Measurements from ENCODE around the gene EIF2S2.

GRCh38 chr20:34049389-34049788 is 62.7 kb downstream of the EIF2S2 start:
- TF ChIP-seq, protein P1, sequence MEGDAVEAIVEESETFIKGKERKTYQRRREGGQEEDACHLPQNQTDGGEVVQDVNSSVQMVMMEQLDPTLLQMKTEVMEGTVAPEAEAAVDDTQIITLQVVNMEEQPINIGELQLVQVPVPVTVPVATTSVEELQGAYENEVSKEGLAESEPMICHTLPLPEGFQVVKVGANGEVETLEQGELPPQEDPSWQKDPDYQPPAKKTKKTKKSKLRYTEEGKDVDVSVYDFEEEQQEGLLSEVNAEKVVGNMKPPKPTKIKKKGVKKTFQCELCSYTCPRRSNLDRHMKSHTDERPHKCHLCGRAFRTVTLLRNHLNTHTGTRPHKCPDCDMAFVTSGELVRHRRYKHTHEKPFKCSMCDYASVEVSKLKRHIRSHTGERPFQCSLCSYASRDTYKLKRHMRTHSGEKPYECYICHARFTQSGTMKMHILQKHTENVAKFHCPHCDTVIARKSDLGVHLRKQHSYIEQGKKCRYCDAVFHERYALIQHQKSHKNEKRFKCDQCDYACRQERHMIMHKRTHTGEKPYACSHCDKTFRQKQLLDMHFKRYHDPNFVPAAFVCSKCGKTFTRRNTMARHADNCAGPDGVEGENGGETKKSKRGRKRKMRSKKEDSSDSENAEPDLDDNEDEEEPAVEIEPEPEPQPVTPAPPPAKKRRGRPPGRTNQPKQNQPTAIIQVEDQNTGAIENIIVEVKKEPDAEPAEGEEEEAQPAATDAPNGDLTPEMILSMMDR (IDR thresholded peaks at IDR 0.05) = no peak
- TF ChIP-seq POLR2A (IDR thresholded peaks at IDR 0.05) = no peak
